ENCODE data around the gene MCRIP2.

- TF ChIP-seq JUND (IDR thresholded peaks at IDR 0.05) (no peak), YY1 (IDR thresholded peaks at IDR 0.05) (no peak), SP1 (IDR thresholded peaks at IDR 0.05) (peak; percentile 38), GABPA (IDR thresholded peaks at IDR 0.05 in 1 of 2, conservative IDR thresholded peaks at IDR 0.05 in 1 of 2) (peak in 1 of 2 donors; percentile 29), ZBTB33 (IDR thresholded peaks at IDR 0.05) (no peak), CTCF (IDR thresholded peaks at IDR 0.05; ENCODE audit: low read depth, low read length, missing input control) (peak; percentile 43), REST (IDR thresholded peaks at IDR 0.05) (no peak)
Measured at GRCh38 chr16:660459-661183, 19.0 kb downstream of the MCRIP2 start.
